ENCODE measurements around the gene METTL13.

GRCh38 chr1:171780583-171781175 is 781 bp upstream of the METTL13 start:
- TF ChIP-seq GATA2 (IDR thresholded peaks at IDR 0.05; ENCODE audit: low read depth, low read length), result no peak
- TF ChIP-seq GATA3 (IDR thresholded peaks at IDR 0.05; ENCODE audit: low read depth, low read length), result no peak

Data from SH-SY5Y (cell line).